Testis (tissue), 2 donors: ENCODE data around the gene PCSK4.

ENCODE experiments used
- POLR2A ChIP-seq: fragments of 450-650 bp; IDR thresholded peaks from one replicate; pipeline ENCODE4 v1.6.1; 2017; ENCODE audit warnings: antibody characterized with exemption, mild to moderate bottlenecking, moderate library complexity
- TF ChIP-seq, protein P1 (sequence below), 3 experiments: fragments of 450-650 bp in 2 of 3; fragments of 200-600 bp in 1 of 3; sonication (generic) in 1 of 3; IDR thresholded peaks; one replicate each; pipeline ENCODE4 v1.5.1; 2016 to 2019; ENCODE audit warnings: antibody characterized with exemption in 3 of 3, mild to moderate bottlenecking in 2 of 3, moderate library complexity in 1 of 3

DNA sequence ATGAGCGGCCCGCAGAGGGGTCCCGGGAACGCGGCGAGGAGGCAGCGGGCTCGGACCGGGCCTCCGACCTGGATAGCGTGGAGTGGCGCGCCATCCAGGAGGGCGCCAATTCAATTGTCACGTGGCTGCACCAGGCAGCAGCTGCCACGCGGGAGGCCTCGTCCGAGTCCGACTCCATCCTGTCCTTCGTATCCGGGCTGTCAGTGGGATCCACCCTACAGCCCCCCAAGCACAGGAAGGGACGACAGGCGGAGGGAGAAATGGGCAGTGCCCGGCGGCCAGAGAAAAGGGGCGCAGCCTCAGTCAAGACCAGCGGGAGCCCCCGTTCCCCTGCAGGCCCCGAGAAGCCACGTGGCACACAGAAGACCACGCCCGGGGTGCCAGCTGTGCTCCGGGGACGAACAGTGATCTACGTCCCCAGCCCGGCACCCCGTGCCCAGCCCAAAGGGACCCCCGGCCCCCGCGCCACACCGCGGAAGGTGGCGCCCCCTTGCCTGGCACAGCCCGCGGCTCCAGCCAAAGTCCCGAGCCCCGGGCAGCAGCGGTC, 21.8 kb downstream of the PCSK4 start:
- TF ChIP-seq, protein P1, sequence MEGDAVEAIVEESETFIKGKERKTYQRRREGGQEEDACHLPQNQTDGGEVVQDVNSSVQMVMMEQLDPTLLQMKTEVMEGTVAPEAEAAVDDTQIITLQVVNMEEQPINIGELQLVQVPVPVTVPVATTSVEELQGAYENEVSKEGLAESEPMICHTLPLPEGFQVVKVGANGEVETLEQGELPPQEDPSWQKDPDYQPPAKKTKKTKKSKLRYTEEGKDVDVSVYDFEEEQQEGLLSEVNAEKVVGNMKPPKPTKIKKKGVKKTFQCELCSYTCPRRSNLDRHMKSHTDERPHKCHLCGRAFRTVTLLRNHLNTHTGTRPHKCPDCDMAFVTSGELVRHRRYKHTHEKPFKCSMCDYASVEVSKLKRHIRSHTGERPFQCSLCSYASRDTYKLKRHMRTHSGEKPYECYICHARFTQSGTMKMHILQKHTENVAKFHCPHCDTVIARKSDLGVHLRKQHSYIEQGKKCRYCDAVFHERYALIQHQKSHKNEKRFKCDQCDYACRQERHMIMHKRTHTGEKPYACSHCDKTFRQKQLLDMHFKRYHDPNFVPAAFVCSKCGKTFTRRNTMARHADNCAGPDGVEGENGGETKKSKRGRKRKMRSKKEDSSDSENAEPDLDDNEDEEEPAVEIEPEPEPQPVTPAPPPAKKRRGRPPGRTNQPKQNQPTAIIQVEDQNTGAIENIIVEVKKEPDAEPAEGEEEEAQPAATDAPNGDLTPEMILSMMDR (IDR thresholded peaks at IDR 0.05), result no peak
- no peak for TF ChIP-seq POLR2A
